ENCODE data around the gene LRRN4. TPM values are rescaled to one million over a fixed set of nuclear protein-coding genes. Genes with fewer than 3 reads are reported as not detected.

The LRRN4 gene
- total RNA-seq, 2 donors from 2014 or later = 1.6 to 7.6 TPM

DNA sequence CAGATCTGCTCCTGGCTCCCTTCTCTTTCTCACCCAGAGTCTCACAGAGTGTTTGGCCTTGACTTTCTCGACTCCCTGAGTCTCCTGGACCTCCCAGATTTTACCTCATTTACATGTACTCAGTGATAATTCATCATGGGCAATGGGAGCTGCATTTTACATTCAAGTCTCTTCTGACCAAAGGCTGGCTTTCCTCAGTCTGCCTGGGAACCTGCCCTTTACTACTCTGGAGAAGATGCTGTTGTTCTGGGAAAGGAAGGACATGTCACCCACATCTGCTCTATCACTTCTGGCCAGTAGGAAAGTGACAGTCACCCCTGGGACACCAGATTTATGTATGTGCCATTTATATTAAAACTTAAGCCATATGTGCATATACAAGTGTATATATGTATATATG lies 7.4 kb downstream of the LRRN4 start:
- Histone ChIP-seq H3K4me1 (ENCODE audit: control insufficient read depth, insufficient read depth, low read length) (no peaks in the 10 kb centered on the region), H3K4me3 (ENCODE audit: low read length) (no peak overlapping the region), H3K36me3 (ENCODE audit: control insufficient read depth, insufficient read depth, low read length) (no peaks in the 10 kb centered on the region), H3K9me3 (ENCODE audit: control insufficient read depth, low read length) (no peaks in the 10 kb centered on the region), H3K9ac (ENCODE audit: extremely low read depth, low read length, poor library complexity, severe bottlenecking) (no peak overlapping the region), H3K27me3 (ENCODE audit: control insufficient read depth, insufficient read depth, low read length, poor library complexity, severe bottlenecking) (peaks cover 15% of the 10 kb centered on the region), H3K27ac (ENCODE audit: low read depth, low read length) (no peak overlapping the region)
- H3K27ac Mint-ChIP-seq = no peak overlapping the region
- 94 to 100% methylated on average over 1 of the region's 1 CpG for WGBS, 2 experiments (ENCODE audit: insufficient coverage in 1 of 2, insufficient read length in 1 of 2)
- TF ChIP-seq, protein P1, sequence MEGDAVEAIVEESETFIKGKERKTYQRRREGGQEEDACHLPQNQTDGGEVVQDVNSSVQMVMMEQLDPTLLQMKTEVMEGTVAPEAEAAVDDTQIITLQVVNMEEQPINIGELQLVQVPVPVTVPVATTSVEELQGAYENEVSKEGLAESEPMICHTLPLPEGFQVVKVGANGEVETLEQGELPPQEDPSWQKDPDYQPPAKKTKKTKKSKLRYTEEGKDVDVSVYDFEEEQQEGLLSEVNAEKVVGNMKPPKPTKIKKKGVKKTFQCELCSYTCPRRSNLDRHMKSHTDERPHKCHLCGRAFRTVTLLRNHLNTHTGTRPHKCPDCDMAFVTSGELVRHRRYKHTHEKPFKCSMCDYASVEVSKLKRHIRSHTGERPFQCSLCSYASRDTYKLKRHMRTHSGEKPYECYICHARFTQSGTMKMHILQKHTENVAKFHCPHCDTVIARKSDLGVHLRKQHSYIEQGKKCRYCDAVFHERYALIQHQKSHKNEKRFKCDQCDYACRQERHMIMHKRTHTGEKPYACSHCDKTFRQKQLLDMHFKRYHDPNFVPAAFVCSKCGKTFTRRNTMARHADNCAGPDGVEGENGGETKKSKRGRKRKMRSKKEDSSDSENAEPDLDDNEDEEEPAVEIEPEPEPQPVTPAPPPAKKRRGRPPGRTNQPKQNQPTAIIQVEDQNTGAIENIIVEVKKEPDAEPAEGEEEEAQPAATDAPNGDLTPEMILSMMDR (conservative IDR thresholded peaks at IDR 0.05) = no peak
- H3K4me3 Mint-ChIP-seq = no peak overlapping the region
- no peaks in the 10 kb centered on the region for H3K4me1 Mint-ChIP-seq
- peaks cover 33% of the 10 kb centered on the region for H3K27me3 Mint-ChIP-seq (ENCODE audit: insufficient read depth)
- DNase-seq = no peak
- peaks cover 16% of the 10 kb centered on the region for H3K36me3 Mint-ChIP-seq (ENCODE audit: low read depth)
- no peaks in the 10 kb centered on the region for H3K9me3 Mint-ChIP-seq

DNA sequence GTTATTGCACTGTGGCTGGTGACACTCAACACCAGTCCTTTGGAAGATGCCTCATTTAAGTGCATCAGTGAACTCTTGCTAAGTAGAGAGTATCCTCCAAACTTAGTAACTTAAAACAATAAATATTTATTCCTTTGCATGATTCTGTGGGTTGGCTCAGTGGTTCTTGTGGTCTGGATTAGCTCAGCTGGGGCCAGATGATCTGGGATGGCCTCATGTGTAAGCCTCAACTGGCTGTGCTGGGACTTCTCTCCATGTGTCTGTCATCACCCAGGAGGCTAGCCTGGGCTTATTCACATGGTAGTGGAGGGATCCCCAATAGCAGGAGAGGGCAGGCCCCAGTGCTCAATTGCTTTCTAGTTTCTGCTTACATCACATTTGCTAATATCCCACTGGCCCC lies 8.3 kb downstream of the LRRN4 start:
- DNase-seq = no peak
- no peak overlapping the region for H3K27ac Mint-ChIP-seq
- peaks cover 6% of the 10 kb centered on the region for H3K27me3 ChIP-seq (ENCODE audit: control insufficient read depth, insufficient read depth, low read length, poor library complexity, severe bottlenecking)
- H3K27ac ChIP-seq (ENCODE audit: low read depth, low read length) = no peak overlapping the region
- H3K9me3 ChIP-seq (ENCODE audit: control insufficient read depth, low read length) = no peaks in the 10 kb centered on the region
- H3K9me3 Mint-ChIP-seq = no peaks in the 10 kb centered on the region
- no peak overlapping the region for H3K4me3 Mint-ChIP-seq
- H3K4me1 ChIP-seq (ENCODE audit: control insufficient read depth, insufficient read depth, low read length) = no peaks in the 10 kb centered on the region
- no peaks in the 10 kb centered on the region for H3K4me1 Mint-ChIP-seq
- peaks cover 2% of the 10 kb centered on the region for H3K36me3 ChIP-seq (ENCODE audit: control insufficient read depth, insufficient read depth, low read length)
- peaks cover 24% of the 10 kb centered on the region for H3K27me3 Mint-ChIP-seq (ENCODE audit: insufficient read depth)
- peaks cover 18% of the 10 kb centered on the region for H3K36me3 Mint-ChIP-seq (ENCODE audit: low read depth)
- TF ChIP-seq, protein P1 (conservative IDR thresholded peaks at IDR 0.05) = no peak
- H3K4me3 ChIP-seq (ENCODE audit: low read length) = no peak overlapping the region
- no peak overlapping the region for H3K9ac ChIP-seq (ENCODE audit: extremely low read depth, low read length, poor library complexity, severe bottlenecking)

DNA sequence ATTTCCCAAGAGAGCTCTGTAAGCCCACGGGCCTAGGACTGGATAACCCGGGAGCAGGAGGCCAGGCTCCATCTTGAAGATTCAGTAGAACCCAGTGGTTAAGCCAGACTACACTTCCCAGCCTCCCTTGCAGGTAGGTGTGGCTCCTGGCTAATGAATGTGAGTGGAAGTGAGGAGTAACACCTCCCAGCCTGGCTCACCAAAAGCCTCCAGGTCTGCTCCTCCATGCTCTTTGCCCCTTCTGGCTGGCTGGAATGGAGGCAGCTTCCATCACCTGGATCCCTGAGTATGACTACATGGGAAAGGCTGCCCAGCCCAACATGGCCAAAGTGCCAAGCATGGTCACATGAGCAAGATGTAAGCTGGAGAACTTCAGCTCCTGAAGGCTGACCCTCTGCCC lies 9.7 kb downstream of the LRRN4 start:
- peaks cover 17% of the 10 kb centered on the region for H3K36me3 ChIP-seq (ENCODE audit: control insufficient read depth, insufficient read depth, low read length)
- H3K4me3 ChIP-seq (ENCODE audit: low read length) = no peak overlapping the region
- Mint-ChIP-seq H3K27ac (no peak overlapping the region), H3K4me3 (no peak overlapping the region), H3K9me3 (no peaks in the 10 kb centered on the region), H3K27me3 (ENCODE audit: insufficient read depth) (peaks cover 11% of the 10 kb centered on the region), H3K36me3 (ENCODE audit: low read depth) (peaks cover 26% of the 10 kb centered on the region), H3K4me1 (no peaks in the 10 kb centered on the region)
- H3K9ac ChIP-seq (ENCODE audit: extremely low read depth, low read length, poor library complexity, severe bottlenecking) = no peak overlapping the region
- H3K9me3 ChIP-seq (ENCODE audit: control insufficient read depth, low read length) = no peaks in the 10 kb centered on the region
- WGBS, 2 experiments (ENCODE audit: insufficient coverage in 1 of 2, insufficient read length in 1 of 2) = 92 to 100% methylated on average over 1 to 2 of the region's 2 CpGs
- no peak overlapping the region for H3K27ac ChIP-seq (ENCODE audit: low read depth, low read length)
- H3K4me1 ChIP-seq (ENCODE audit: control insufficient read depth, insufficient read depth, low read length) = no peaks in the 10 kb centered on the region
- DNase-seq = peak; percentile 83
- H3K27me3 ChIP-seq (ENCODE audit: control insufficient read depth, insufficient read depth, low read length, poor library complexity, severe bottlenecking) = no peaks in the 10 kb centered on the region
- TF ChIP-seq, protein P1 (conservative IDR thresholded peaks at IDR 0.05) = no peak
